EH (cell line): ENCODE results near the gene STK35.

Experiments
- DNase-seq: peaks from one replicate; pipeline ENCODE4 v3.0.0-alpha.2; 2015; ENCODE audit warnings: low read depth

Gene STK35

GRCh38 chr20:2108498-2108897 is 6.9 kb downstream of the STK35 start:
- no peak for DNase-seq

- peak; percentile 83 for DNase-seq
Observed at GRCh38 chr20:2108987-2109386, 7.4 kb downstream of the STK35 start.

DNA sequence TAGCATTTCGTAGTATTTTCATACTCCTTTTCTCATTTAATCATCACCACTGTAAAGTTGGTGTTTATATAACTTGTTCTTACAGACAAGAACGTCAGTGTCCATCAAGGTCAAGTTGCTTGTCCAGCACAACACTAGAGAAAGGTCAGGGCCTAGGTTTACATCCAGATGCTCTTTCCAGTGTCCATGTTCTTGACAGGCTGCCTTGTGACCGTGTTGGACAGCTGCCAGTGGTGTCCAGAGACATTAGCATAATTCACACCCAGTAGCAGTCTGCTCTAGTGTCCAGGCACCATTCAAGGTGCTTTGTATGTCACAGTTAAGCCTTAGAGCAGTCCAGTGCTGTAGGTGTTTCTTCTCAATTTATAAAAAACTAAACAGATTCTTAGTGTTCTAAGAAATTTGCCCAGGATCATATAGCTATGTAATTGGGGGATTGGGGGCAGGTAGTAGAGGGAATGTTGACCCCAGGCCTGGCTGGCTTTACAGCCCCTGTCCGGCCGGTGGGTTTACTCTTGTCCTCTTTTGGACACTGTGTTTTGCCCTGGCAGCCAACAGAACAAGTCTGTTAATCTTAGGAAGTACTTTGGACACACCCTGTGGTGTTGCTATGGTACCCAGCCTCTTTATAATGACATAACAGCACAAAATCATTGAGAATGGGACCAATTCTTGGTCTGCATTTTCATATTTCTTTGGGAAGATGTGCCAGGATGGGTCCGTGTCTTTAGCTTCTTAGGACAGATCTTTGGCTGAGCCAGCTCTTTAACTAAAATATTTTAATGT is 8.0 kb downstream of the STK35 start:
- DNase-seq: peak; percentile 34

GRCh38 chr20:2112910-2113309 is 11.3 kb downstream of the STK35 start:
- no peak for DNase-seq

DNA sequence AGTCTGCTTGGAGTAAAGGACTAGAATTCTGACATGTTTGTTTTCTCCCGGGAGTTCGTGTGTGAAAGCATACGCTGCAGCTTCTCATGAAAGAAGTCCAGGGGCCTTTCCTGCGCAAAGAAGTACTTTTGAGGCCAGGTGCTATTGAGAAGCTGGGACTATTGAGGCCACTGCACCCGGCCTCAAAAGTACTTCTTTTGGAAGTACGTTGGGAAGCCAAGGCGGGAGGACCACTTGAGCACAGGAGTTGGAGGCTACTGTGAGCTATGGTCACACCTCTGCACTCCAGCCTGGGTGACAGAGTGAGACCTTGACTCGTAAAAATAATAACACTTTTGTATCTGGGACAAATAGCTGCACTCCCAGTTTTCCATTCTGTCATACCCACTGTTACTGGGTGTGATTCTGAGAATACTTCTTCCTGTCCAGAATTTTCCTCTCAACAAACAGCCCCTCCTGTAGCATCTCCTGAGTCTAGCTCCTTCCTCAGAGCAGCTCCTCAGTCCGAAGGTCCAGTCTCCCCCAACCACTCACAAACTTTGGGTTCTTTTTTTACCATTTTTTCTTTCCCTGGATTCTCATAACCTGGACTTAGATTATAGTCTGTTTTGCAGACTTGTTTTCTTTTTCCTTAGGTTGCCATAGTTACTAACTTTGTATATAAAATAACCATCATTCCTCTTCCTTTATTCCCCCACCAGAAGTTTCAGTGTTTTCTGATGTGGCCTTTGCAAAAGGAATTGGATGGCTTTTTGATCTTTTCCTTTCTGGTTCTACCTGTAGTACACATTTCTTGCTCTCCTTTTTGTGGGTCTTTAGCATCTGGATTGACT is 12.7 kb downstream of the STK35 start:
- peak; percentile 9 for DNase-seq

DNA sequence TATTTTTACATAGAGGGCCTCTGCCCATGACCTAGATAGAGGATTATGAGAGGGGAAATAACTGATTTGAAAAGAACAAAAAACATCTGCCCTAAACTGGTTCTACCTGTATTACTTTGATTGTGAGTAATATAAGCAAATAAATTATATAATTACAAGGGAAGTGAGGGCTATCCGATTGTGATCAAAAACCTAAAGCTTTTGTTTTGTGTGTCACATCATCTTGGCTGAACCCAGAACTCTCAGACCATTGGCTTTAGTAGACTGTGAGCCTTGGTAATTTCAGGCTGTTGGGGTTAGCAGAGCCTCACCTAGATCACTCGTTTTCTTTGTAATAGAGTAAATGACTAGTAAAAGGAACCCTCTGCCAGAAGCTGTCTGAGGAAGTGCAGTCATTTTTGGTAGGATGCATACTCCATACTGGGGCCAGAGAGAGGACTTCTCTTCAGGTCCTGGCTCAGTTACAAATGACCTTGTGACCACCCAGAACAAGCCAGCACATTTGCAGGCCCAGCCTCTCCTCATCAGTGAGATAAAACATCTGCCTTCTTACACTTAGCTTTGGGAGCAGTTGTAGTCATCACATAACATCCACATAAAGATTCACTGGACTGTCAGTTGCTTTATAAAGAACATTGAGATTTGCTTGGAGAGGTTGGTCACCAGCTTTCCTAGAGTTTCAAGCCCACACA is 13.5 kb downstream of the STK35 start:
- peak; percentile 17 for DNase-seq

- no peak for DNase-seq
Observed at GRCh38 chr20:2116170-2116940, 14.7 kb downstream of the STK35 start.

GRCh38 chr20:2118783-2119182 is 17.2 kb downstream of the STK35 start:
- DNase-seq: peak; percentile 6

DNA sequence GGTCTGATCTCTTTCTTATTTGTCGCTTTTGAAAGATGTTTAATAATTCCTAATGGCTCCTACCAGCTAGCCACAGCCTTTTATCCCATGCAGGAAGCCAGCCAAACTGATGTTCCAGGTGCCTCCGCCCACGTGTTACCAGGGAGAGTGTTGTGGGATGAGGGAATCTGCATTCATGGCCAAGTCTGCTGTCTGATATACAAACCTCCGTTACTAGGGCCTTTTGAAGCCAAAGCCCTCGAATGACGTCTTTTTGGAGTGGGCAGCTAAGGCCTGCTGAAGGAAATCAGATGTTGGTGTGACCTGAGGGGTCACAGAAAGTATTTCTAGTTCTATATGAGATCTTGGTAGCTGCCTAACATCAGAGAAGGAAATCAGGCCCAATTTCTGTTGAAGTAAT is 21.3 kb downstream of the STK35 start:
- peak; percentile 6 for DNase-seq

- no peak for DNase-seq
Observed at GRCh38 chr20:2123720-2124119, 22.1 kb downstream of the STK35 start.

GRCh38 chr20:2124564-2125213 is 23.1 kb downstream of the STK35 start:
- no peak for DNase-seq

DNA sequence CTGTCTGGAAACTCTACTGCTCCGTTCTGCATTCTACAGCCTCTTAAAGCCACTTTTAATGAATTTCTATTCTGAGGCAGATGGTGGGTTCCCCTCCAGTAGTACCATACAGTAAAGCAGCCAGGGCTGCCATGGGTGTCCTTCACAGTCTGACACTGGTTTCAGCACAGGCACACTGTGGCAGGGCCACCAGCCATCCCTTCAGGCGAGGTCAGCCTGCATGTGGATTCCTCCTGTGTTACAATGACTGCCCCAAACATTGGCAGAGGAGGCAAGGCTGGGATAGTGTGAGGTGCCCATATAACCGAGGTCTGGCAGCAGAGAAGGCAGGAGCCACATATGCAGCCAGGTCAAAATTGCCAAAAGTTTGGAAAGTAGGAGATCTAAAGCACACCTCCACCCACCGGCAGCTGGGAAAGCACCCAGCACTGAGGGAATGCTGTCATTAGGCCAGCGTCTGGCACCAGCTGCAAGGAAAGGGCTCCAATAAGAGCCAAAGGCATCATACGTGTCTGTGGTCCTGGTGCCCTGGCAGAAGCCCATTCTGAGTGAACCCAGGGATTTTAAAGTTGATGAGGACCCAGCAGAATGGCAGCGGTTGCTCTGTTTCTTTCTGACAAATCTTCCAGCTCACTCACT is 24.0 kb downstream of the STK35 start:
- DNase-seq: no peak

- no peak for DNase-seq
Observed at GRCh38 chr20:2127238-2127637, 25.6 kb downstream of the STK35 start.

DNA sequence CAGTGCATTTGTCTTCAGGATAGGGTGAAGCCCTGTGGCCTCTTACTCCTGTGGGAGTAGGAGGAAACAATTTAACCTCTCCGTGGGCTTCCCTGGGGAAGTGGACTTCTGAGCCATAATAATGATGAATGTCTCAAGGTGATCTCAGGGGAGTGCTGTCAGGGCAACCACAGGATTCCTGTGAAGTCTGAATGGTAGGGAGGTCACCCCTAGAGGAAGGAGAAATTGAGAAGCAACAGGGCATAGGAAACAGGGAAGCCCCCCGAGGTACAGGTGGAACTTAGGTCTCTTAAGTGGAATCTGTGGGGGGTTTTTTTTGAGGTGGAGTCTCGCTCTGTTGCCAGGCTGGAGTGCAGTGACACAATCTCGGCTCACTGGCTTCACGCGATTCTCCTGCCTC is 26.9 kb downstream of the STK35 start:
- no peak for DNase-seq

DNA sequence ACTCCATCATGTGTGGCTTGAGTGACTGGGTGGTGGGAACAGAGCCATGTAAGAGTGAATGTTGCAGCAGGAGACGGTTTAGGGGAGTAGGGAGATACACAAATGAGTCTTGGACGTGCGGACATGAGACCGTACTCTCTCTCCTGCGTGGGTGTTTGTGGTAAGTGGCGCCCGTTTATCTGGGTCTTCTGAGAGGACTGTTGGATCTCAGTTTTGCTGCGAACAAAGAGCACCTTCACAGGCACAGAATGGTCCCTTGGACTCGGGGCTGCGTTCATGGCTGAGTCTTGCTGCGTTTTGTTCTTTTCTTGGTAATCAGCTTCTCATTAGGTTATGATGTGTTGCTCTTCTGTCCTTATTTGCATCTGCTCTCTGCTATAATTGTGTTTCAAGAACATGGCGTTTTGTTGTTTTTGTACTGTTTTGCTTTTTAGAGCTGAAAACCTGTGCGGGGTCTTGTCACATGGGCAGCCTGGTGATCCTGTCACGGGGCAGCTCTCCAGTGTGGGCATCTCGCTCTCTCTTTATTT is 28.5 kb downstream of the STK35 start:
- DNase-seq: no peak

DNA sequence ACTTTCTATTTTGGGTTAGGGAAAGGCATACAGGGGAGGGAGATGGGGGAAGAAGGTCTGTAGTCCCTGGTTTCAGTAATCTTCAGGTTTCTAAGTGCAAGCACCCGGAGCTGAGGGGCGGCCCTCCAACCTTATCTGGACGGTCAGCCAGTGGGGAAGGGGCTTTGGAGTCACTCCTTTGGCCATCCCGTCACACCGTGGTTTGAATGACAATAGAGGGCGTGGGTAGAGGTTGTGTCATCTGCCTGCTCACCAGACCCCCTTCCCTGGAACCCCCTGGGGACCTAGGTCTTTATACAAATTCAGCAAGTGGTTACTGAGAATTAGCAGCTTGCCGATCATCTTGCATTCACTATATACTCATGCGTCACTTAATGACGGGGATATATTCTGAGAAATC is 29.1 kb downstream of the STK35 start:
- DNase-seq: no peak

DNA sequence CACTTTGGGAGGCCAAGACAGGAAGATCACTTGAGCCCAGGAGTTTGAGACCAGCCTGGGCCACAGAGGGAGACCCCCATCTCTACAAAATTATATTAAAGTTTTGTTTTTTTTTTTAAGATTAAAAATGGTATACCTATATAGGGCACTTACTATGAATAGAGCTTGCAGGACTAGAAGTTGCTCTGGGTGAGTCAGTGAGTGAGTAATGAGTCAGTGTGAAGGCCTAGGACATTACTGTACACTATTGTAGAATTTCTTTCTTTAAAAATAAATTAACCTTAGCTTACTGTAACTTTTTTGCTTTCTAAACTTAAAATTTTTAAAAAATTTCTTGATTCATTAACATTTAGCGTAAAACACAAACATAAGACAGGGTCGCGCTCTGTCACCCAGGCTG is 29.7 kb downstream of the STK35 start:
- DNase-seq: peak; percentile 82

- DNase-seq: no peak
Observed at GRCh38 chr20:2132461-2132901, 30.9 kb downstream of the STK35 start.

DNA sequence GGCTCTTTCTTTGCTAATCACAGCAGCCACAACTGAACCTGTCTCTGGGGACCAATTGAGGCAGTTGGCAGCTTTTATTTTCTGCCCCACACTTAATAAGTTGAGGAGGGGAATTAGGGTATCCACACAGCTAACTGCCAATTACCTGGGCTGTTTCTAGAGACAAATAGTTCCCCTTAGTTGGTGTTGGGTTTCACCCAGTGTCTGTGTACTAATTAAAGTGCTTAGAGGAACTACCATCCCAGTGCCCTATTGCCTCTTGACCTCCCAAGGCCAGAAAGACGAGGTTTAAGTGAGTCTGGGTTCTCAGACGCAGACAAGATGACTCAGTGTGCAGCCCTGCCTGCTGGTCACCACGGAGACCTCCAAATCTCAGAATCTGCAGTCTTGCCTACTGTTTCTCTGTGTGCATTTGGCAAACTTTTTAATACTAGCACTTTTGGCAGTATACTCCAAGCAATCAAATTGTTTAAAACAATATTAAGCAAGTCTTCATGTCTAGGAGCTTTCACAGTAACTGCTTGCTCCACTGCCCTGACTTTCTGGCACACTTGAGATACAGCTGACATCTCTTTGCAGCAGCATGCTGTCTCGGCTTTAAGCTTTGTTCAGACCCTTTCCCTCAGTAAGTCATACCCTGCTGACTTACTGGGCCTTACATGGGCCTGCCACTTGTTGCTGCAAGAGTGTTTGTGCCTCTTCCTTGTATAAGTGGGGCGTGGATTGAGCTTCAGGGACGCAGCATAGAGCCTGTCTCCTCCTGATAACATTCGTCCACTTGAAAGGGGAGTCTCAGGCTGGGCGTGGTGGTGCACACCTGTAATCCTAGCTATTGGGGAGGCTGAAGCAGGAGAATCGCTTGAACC is 31.9 kb downstream of the STK35 start:
- peak; percentile 91 for DNase-seq

DNA sequence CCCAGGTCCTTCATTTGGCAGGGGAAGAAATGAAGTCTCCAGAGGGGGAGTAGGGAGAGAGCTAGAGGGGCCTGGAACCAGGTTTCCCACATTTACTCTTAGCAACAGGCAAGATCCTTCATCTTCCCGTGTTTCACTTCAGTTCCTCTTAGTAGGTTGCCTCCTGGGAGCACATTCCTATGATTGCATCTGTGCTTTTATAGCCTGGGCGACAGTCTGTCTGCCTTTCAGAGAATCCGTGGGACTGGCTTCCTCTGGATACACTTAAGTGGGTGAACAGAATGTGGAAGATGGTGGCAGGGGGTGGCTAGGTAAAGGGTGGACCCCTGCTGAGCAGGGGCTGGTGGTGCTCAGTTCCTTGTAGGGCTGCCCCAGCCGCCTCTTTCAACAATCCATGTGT is 33.4 kb downstream of the STK35 start:
- DNase-seq: peak; percentile 64
